ENCODE results near the gene CNGB1. TPM values are rescaled to one million over a fixed set of nuclear protein-coding genes. Genes with fewer than 3 reads are reported as not detected.
A peak's percentile ranks its signal among the peaks of the same experiment; 100 is the strongest.

The CNGB1 gene
- total RNA-seq, 1 donor from 2014 or later, result not detected

DNA sequence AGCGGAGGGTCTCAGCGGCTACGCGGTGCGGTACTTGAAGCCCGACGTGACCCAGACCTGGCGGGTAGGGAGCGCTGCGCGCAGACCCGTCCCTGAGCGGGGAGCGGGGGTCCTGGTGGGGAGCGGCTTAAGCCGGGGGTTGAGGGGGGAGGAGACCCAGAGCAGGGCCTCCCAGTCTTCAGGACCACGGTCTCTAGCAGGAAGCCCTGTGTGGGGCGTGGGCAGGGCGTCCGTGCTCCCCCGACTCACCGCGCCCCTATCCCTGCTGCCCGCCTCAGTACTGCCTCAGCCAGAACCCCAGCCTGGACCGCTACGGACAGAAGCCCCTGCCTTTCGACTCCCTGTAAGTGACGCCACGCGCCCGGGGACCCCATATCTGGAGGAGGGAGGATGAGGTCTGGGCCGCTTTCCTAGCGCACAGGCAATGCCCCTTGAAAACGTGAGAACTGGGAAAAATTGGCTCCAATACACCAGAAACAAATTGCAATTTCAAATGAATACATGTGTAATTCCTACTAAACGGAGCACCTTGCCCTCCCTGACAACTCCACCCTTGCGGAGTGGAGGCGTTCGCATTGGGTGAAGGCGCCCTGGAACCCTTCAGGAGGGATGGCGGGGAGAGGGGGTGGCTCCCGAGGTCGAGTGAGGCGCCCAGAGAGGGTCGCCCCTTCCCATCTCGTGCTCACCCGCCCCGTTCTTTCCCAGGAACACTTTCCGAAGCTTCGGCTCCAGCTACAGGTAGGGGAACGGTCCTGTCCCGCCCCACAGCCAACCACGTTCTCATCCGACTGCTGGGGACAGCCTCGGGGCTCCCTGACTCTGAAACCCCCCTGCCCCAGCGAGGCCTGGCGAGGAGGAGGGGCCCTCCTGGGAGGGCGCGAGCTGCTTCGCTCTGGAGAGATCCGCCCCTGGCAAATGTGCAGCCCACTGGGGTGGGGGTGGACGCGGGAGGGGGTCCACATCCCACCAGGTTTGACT lies 14.6 kb upstream of the CNGB1 start:
- H3K27ac Mint-ChIP-seq (ENCODE audit: unreplicated experiment), result no peak overlapping the region
- peak overlapping the region; percentile 88 for H3K4me3 Mint-ChIP-seq (ENCODE audit: unreplicated experiment)
- no peak for DNase-seq (ENCODE audit: low spot score)

GRCh38 chr16:57984443-57985203 lies 13.7 kb upstream of the CNGB1 start:
- peaks cover 2% of the 10 kb centered on the region for H3K4me1 Mint-ChIP-seq (ENCODE audit: unreplicated experiment)
- H3K27me3 Mint-ChIP-seq (ENCODE audit: unreplicated experiment), result peaks cover 12% of the 10 kb centered on the region
- H3K9me3 Mint-ChIP-seq (ENCODE audit: unreplicated experiment), result no peaks in the 10 kb centered on the region
- H3K27ac Mint-ChIP-seq (ENCODE audit: unreplicated experiment), result no peak overlapping the region
- peak; percentile 86 for DNase-seq (ENCODE audit: low spot score)
- no peaks in the 10 kb centered on the region for H3K36me3 Mint-ChIP-seq (ENCODE audit: low read depth, unreplicated experiment)
- TF ChIP-seq CTCF (IDR thresholded peaks at IDR 0.05; ENCODE audit: unreplicated experiment), result no peak
- peak overlapping the region; percentile 88 for H3K4me3 Mint-ChIP-seq (ENCODE audit: unreplicated experiment)

More for the DNA sequence above, 14.6 kb upstream of the CNGB1 start:
- Mint-ChIP-seq H3K27me3 (ENCODE audit: unreplicated experiment) (peaks cover 12% of the 10 kb centered on the region), H3K9me3 (ENCODE audit: unreplicated experiment) (no peaks in the 10 kb centered on the region), H3K4me1 (ENCODE audit: unreplicated experiment) (peaks cover 2% of the 10 kb centered on the region), H3K36me3 (ENCODE audit: low read depth, unreplicated experiment) (no peaks in the 10 kb centered on the region)
- TF ChIP-seq CTCF (IDR thresholded peaks at IDR 0.05; ENCODE audit: unreplicated experiment), result no peak

- H3K36me3 Mint-ChIP-seq (ENCODE audit: low read depth, unreplicated experiment), result no peaks in the 10 kb centered on the region
- H3K9me3 Mint-ChIP-seq (ENCODE audit: unreplicated experiment), result no peaks in the 10 kb centered on the region
- H3K4me1 Mint-ChIP-seq (ENCODE audit: unreplicated experiment), result peaks cover 2% of the 10 kb centered on the region
- H3K4me3 Mint-ChIP-seq (ENCODE audit: unreplicated experiment), result no peak overlapping the region
- DNase-seq (ENCODE audit: low spot score), result no peak
- TF ChIP-seq CTCF (IDR thresholded peaks at IDR 0.05; ENCODE audit: unreplicated experiment), result no peak
- H3K27me3 Mint-ChIP-seq (ENCODE audit: unreplicated experiment), result peaks cover 10% of the 10 kb centered on the region
- H3K27ac Mint-ChIP-seq (ENCODE audit: unreplicated experiment), result no peak overlapping the region
Measured at GRCh38 chr16:57982385-57982784, 11.5 kb upstream of the CNGB1 start.

- Mint-ChIP-seq H3K27ac (ENCODE audit: unreplicated experiment) (no peak overlapping the region), H3K27me3 (ENCODE audit: unreplicated experiment) (peaks cover 10% of the 10 kb centered on the region), H3K4me3 (ENCODE audit: unreplicated experiment) (no peak overlapping the region), H3K9me3 (ENCODE audit: unreplicated experiment) (no peaks in the 10 kb centered on the region), H3K4me1 (ENCODE audit: unreplicated experiment) (peaks cover 2% of the 10 kb centered on the region), H3K36me3 (ENCODE audit: low read depth, unreplicated experiment) (no peaks in the 10 kb centered on the region)
- no peak for TF ChIP-seq CTCF (IDR thresholded peaks at IDR 0.05; ENCODE audit: unreplicated experiment)
- no peak for DNase-seq (ENCODE audit: low spot score)
Measured at GRCh38 chr16:57981636-57982035, 10.7 kb upstream of the CNGB1 start.
